A673 (cell line): Measurements from ENCODE around the gene INSR. TPM values are rescaled to one million over a fixed set of nuclear protein-coding genes. Genes with fewer than 3 reads are reported as not detected.
A peak's percentile ranks its signal among the peaks of the same experiment; 100 is the strongest.

Source experiments
- BruUV-seq: library from RNA; stranded (reverse); fragments of 400-500 nt; replicated peaks from 2 replicates; lab custom pipeline; 2021; lab: Mats Ljungman, UMichigan
- CTCF ChIA-PET: fragments of 300-600 bp; sonication (Branson Sonifier 250); formaldehyde crosslinking; loops from one replicate; lab custom pipeline; 2022; ENCODE audit warnings: antibody characterized with exemption; lab: Charles Lee
- POLR2A ChIA-PET: fragments of 300-600 bp; sonication (Branson Sonifier 250); formaldehyde crosslinking; loops from one replicate; lab custom pipeline; 2022; ENCODE audit warnings: antibody characterized with exemption; ENCODE audit not compliant: low non-redundant PET; lab: Charles Lee
- DNase-seq: peaks from one replicate; pipeline ENCODE4 v3.0.0-alpha.2; 2015; ENCODE audit warnings: low spot score
- H3K27ac ChIP-seq: fragments of 200-600 bp; sonication (generic); 2 replicates; pipeline ENCODE4 v1.5.1; 2016; ENCODE audit warnings: mixed run types, low read depth, mild to moderate bottlenecking, mixed read lengths, antibody characterized with exemption, low read length; ENCODE audit not compliant: poor library complexity, severe bottlenecking
- H3K27me3 ChIP-seq: fragments of 200-600 bp; sonication (generic); replicated peaks from 2 replicates; pipeline ENCODE4 v1.6.1; 2017; ENCODE audit warnings: mixed run types, low read depth, mild to moderate bottlenecking, mixed read lengths, antibody characterized with exemption, low read length; ENCODE audit not compliant: insufficient read depth, poor library complexity
- H3K36me3 ChIP-seq: fragments of 200-600 bp; sonication (generic); 2 replicates; pipeline ENCODE4 v1.6.1; 2016; ENCODE audit warnings: mixed run types, mild to moderate bottlenecking, mixed read lengths, antibody characterized with exemption, low read length; ENCODE audit not compliant: insufficient read depth, poor library complexity, severe bottlenecking
- H3K4me1 ChIP-seq: fragments of 200-600 bp; sonication (generic); 2 replicates; pipeline ENCODE4 v1.6.1; 2017; ENCODE audit warnings: mixed run types, mild to moderate bottlenecking, mixed read lengths, antibody characterized with exemption, low read length; ENCODE audit not compliant: insufficient read depth, poor library complexity, severe bottlenecking
- H3K4me3 ChIP-seq: fragments of 200-600 bp; sonication (generic); 2 replicates; pipeline ENCODE4 v1.5.1; 2016; ENCODE audit warnings: low read depth, mixed run types, mild to moderate bottlenecking, mixed read lengths, low read length; ENCODE audit not compliant: poor library complexity, severe bottlenecking
- H3K9me3 ChIP-seq: fragments of 200-600 bp; sonication (generic); 2 replicates; pipeline ENCODE4 v1.6.1; 2016; ENCODE audit warnings: mixed run types, low read depth, mild to moderate bottlenecking, mixed read lengths, antibody characterized with exemption, low read length; ENCODE audit not compliant: poor library complexity, severe bottlenecking
- EZH2 ChIP-seq: fragments of 200-600 bp; sonication (generic); IDR thresholded peaks from 2 replicates; pipeline ENCODE4 v1.6.1; 2017; ENCODE audit warnings: borderline replicate concordance, low read depth, mild to moderate bottlenecking, mixed read lengths, antibody characterized with exemption, low read length; ENCODE audit not compliant: poor library complexity, severe bottlenecking
- intact Hi-C: fragments of 100-400 bp; cut with micrococcal nuclease; formaldehyde crosslinking; loops from one replicate; pipeline ENCODE4 v1.10.0; 2022; ENCODE audit not compliant: unreplicated experiment
- total RNA-seq: library from RNA; stranded (reverse); gene quantifications from 2 replicates; pipeline ENCODE4 v1.2.3, GENCODE V29; 2021
- TF ChIP-seq, protein P1 (sequence below): fragments of 300-800, 200-600 bp; sonication (generic); conservative IDR thresholded peaks from 2 replicates; pipeline ENCODE4 v1.5.1; 2017; ENCODE audit warnings: low read depth, mild to moderate bottlenecking, antibody characterized with exemption, low read length, moderate library complexity, mixed read lengths

INSR gene
- total RNA-seq, 1 experiment from 2014 or later, result 12.9 TPM

GRCh38 chr19:7292352-7292949 lies 1.8 kb downstream of the INSR start:
- H3K27ac ChIP-seq, result no peak overlapping the region
- ChIA-PET CTCF (no interaction called here), POLR2A (no interaction called here)
- no peaks in the 10 kb centered on the region for H3K4me1 ChIP-seq
- H3K9me3 ChIP-seq, result no peaks in the 10 kb centered on the region
- no peaks in the 10 kb centered on the region for H3K36me3 ChIP-seq
- no peak for TF ChIP-seq EZH2
- TF ChIP-seq, protein P1, sequence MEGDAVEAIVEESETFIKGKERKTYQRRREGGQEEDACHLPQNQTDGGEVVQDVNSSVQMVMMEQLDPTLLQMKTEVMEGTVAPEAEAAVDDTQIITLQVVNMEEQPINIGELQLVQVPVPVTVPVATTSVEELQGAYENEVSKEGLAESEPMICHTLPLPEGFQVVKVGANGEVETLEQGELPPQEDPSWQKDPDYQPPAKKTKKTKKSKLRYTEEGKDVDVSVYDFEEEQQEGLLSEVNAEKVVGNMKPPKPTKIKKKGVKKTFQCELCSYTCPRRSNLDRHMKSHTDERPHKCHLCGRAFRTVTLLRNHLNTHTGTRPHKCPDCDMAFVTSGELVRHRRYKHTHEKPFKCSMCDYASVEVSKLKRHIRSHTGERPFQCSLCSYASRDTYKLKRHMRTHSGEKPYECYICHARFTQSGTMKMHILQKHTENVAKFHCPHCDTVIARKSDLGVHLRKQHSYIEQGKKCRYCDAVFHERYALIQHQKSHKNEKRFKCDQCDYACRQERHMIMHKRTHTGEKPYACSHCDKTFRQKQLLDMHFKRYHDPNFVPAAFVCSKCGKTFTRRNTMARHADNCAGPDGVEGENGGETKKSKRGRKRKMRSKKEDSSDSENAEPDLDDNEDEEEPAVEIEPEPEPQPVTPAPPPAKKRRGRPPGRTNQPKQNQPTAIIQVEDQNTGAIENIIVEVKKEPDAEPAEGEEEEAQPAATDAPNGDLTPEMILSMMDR, result no peak
- intact Hi-C loops, result no loop called here
- H3K4me3 ChIP-seq, result peak overlapping the region; percentile 97
- BruUV-seq, result no TSS peak
- DNase-seq, result no peak
- peaks cover 5% of the 10 kb centered on the region for H3K27me3 ChIP-seq

GRCh38 chr19:7288977-7289376 lies 5.2 kb downstream of the INSR start:
- ChIA-PET CTCF (interaction anchor here (0.6 kb wide), 1 partner anchor 90 kb away, joined by 3 read pairs; no protein-coding TSS in a partner anchor), POLR2A (no interaction called here)
- DNase-seq, result no peak
- TF ChIP-seq, protein P1, result no peak
- TF ChIP-seq EZH2, result no peak
- intact Hi-C loops, result no loop called here
- no peaks in the 10 kb centered on the region for H3K4me1 ChIP-seq
- H3K36me3 ChIP-seq, result no peaks in the 10 kb centered on the region
- H3K27ac ChIP-seq, result no peak overlapping the region
- no peaks in the 10 kb centered on the region for H3K27me3 ChIP-seq
- BruUV-seq, result no TSS peak
- H3K4me3 ChIP-seq, result no peak overlapping the region
- H3K9me3 ChIP-seq, result no peaks in the 10 kb centered on the region

GRCh38 chr19:7288131-7288530 lies 6.1 kb downstream of the INSR start:
- CTCF ChIA-PET, result interaction anchor here (0.7 kb wide), 1 partner anchor 485 kb away, joined by 4 read pairs; no protein-coding TSS in a partner anchor

More at GRCh38 chr19:7288131-7288530, 6.1 kb downstream of the INSR start:
- no peaks in the 10 kb centered on the region for H3K9me3 ChIP-seq
- no peaks in the 10 kb centered on the region for H3K4me1 ChIP-seq
- no peak for DNase-seq
- intact Hi-C loops, result no loop called here
- TF ChIP-seq EZH2, result no peak
- TF ChIP-seq, protein P1, result no peak
- POLR2A ChIA-PET, result no interaction called here
- BruUV-seq, result no TSS peak
- H3K27ac ChIP-seq, result no peak overlapping the region
- no peaks in the 10 kb centered on the region for H3K36me3 ChIP-seq
- H3K27me3 ChIP-seq, result no peaks in the 10 kb centered on the region
- H3K4me3 ChIP-seq, result no peak overlapping the region
